ENCODE data around the gene MED14. TPM values are rescaled to one million over a fixed set of nuclear protein-coding genes. Genes with fewer than 3 reads are reported as not detected.

Gene MED14
- total and polyA plus RNA-seq, 2 experiments from 2014 or later = 16.0 to 31.9 TPM

DNA sequence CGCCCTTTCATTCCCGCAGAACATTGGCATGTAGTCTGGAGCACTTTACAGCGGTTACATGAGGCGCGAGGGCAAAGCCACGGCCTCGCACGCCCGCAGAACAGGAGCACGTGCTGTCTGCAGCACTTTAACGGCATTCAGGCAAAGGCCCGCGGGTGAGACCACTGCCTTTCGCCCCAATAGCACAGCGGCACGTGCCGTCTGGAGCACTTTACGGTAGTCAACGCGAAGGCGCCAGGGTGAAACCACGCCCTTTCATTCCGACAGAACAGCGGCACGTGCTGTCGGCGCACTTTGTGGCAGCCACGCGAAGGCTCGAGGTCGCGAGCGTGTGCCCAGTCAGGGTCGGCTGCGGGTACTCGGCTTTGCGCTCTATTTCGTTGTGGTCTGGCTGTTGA, 112.2 kb downstream of the MED14 start, which contains the start of gene MPC1L:
MPC1L (plus strand) TSS at position 290 of the 398 bp plus-strand sequence. CDS start 138 bp downstream, outside the sequence.
- WGBS (ENCODE audit: low lambda C conversion rate, missing lambda C conversion rate) = 95% methylated on average over 38 of the region's 38 CpGs
- TF ChIP-seq, protein P1, sequence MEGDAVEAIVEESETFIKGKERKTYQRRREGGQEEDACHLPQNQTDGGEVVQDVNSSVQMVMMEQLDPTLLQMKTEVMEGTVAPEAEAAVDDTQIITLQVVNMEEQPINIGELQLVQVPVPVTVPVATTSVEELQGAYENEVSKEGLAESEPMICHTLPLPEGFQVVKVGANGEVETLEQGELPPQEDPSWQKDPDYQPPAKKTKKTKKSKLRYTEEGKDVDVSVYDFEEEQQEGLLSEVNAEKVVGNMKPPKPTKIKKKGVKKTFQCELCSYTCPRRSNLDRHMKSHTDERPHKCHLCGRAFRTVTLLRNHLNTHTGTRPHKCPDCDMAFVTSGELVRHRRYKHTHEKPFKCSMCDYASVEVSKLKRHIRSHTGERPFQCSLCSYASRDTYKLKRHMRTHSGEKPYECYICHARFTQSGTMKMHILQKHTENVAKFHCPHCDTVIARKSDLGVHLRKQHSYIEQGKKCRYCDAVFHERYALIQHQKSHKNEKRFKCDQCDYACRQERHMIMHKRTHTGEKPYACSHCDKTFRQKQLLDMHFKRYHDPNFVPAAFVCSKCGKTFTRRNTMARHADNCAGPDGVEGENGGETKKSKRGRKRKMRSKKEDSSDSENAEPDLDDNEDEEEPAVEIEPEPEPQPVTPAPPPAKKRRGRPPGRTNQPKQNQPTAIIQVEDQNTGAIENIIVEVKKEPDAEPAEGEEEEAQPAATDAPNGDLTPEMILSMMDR (IDR thresholded peaks at IDR 0.05; ENCODE audit: poor library complexity) = no peak
- TF ChIP-seq EZH2 (IDR thresholded peaks at IDR 0.05; ENCODE audit: borderline replicate concordance) (no peak), EZH2phosphoT487 (IDR thresholded peaks at IDR 0.05; ENCODE audit: low read depth, severe bottlenecking, unreplicated experiment) (no peak)
- H3K9me3 ChIP-seq (ENCODE audit: low read depth) = no peaks in the 10 kb centered on the region
- no peak within 1 kb of the TSS for H2AFZ ChIP-seq
- no peaks in the 10 kb centered on the region for H3K4me1 ChIP-seq (ENCODE audit: insufficient read depth)
- H3K9me2 ChIP-seq (replicated peaks; ENCODE audit: insufficient read depth) = no peaks in the 10 kb centered on the region
- H3K27ac ChIP-seq = no peak within 1 kb of the TSS
- H3K27me3 ChIP-seq = no peaks in the 10 kb centered on the region
- no peak within 1 kb of the TSS for H3K4me2 ChIP-seq
- H3K79me2 ChIP-seq = no peaks in the 10 kb centered on the region
- DNase-seq (ENCODE audit: low spot score) = no peak
- H4K20me1 ChIP-seq (ENCODE audit: insufficient read depth, poor library complexity, severe bottlenecking) = no peaks in the 10 kb centered on the region
- H3K36me3 ChIP-seq (replicated peaks; ENCODE audit: insufficient read depth, low read depth) = no peaks in the 10 kb centered on the region
- no peak within 1 kb of the TSS for H3K4me3 ChIP-seq

DNA sequence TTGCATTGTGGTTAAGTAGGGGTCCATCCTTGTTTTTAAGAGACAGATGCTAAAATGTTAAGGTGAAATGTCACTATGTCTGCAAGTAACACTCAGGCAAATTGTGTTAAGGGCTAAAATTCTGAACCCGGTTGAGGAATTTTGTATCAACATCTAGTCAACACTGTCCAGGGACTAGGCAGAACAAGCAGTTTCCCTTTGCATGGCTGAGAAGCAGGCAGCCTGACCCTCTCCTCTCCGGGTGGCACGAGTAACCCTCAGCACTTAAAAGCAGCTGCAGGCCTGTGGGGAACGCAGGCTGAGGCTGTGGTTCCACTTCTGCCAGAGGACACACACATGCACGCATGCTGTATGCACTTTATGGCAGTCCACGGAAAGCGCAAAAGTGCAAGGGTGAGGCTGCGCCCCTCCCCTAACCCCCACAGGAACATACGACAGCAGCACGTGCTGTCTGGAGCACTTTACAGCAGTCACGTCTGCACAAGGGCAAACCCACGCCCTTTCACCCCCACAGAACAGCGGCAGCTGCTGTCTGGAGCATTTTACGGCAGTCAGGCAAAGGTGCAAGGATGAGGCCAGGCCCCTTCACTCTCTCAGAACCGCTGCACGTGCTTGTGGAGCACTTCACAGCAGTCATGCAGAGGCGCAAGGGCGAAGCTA, 112.7 kb downstream of the MED14 start:
- H3K9me2 ChIP-seq (replicated peaks; ENCODE audit: insufficient read depth) = no peaks in the 10 kb centered on the region
- no peak overlapping the region for H2AFZ ChIP-seq
- H4K20me1 ChIP-seq (ENCODE audit: insufficient read depth, poor library complexity, severe bottlenecking) = no peaks in the 10 kb centered on the region
- 78% methylated on average over 18 of the region's 18 CpGs for WGBS (ENCODE audit: low lambda C conversion rate, missing lambda C conversion rate)
- H3K4me3 ChIP-seq = no peak overlapping the region
- H3K4me2 ChIP-seq = no peak overlapping the region
- H3K36me3 ChIP-seq (replicated peaks; ENCODE audit: insufficient read depth, low read depth) = no peaks in the 10 kb centered on the region
- no peak overlapping the region for H3K27ac ChIP-seq
- no peaks in the 10 kb centered on the region for H3K27me3 ChIP-seq
- TF ChIP-seq EZH2 (IDR thresholded peaks at IDR 0.05; ENCODE audit: borderline replicate concordance) (no peak), EZH2phosphoT487 (IDR thresholded peaks at IDR 0.05; ENCODE audit: low read depth, severe bottlenecking, unreplicated experiment) (no peak)
- TF ChIP-seq, protein P1 (IDR thresholded peaks at IDR 0.05; ENCODE audit: poor library complexity) = no peak
- no peaks in the 10 kb centered on the region for H3K79me2 ChIP-seq
- no peak for DNase-seq (ENCODE audit: low spot score)
- no peaks in the 10 kb centered on the region for H3K4me1 ChIP-seq (ENCODE audit: insufficient read depth)
- no peaks in the 10 kb centered on the region for H3K9me3 ChIP-seq (ENCODE audit: low read depth)

DNA sequence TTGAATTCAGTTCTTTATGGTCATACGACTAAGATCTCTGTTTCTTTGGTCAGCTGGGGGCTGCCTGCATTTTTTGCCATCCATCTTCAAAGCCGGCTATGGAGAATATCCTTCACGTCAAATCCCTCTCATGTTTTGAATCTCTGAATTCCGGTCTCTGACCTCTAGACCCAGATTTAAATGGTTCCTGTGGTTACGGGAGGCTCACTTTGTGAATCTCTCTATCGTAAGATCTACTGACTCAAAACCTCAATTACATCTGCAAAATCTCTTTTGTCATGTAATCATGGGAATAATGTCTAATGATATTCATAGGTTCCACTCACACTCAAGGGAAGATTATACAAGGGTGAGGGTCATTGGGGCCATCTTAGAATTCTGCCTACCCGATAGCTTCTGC, 117.8 kb downstream of the MED14 start:
- Histone ChIP-seq H3K9me2 (replicated peaks; ENCODE audit: insufficient read depth) (no peaks in the 10 kb centered on the region), H4K20me1 (ENCODE audit: insufficient read depth, poor library complexity, severe bottlenecking) (no peaks in the 10 kb centered on the region), H3K4me2 (no peak overlapping the region), H3K4me3 (no peak overlapping the region), H3K27ac (no peak overlapping the region), H2AFZ (no peak overlapping the region), H3K4me1 (ENCODE audit: insufficient read depth) (no peaks in the 10 kb centered on the region), H3K9me3 (ENCODE audit: low read depth) (no peaks in the 10 kb centered on the region), H3K36me3 (replicated peaks; ENCODE audit: insufficient read depth, low read depth) (no peaks in the 10 kb centered on the region), H3K79me2 (no peaks in the 10 kb centered on the region), H3K27me3 (no peaks in the 10 kb centered on the region)
- DNase-seq (ENCODE audit: low spot score) = no peak
- TF ChIP-seq, protein P1 (IDR thresholded peaks at IDR 0.05; ENCODE audit: poor library complexity) = no peak
- WGBS (ENCODE audit: low lambda C conversion rate, missing lambda C conversion rate) = 87% methylated on average over 7 of the region's 7 CpGs
